ENCODE data around the gene B2M.
"Not testable (repeated sequence)": the region's sequence is repeated elsewhere in the genome, so short reads cannot be mapped to it uniquely, and the experiment has no call there.

B2M gene

DNA sequence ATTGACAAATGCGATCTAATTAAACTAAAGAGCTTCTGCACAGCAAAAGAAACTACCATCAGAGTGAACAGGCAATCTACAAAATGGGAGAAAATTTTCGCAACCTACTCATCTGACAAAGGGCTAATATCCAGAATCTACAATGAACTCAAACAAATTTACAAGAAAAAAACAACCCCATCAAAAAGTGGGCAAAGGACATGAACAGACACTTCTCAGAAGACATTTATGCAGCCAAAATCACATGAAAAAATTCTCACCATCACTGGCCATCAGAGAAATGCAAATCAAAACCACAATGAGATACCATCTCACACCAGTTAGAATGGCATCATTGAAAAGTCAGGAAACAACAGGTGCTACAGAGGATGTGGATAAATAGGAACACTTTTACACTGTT, 32.1 kb downstream of the B2M start:
- not testable (repeated sequence) for H3K4me3 ChIP-seq (ENCODE audit: low read length); DNase-seq (ENCODE audit: low read depth, low spot score)

DNA sequence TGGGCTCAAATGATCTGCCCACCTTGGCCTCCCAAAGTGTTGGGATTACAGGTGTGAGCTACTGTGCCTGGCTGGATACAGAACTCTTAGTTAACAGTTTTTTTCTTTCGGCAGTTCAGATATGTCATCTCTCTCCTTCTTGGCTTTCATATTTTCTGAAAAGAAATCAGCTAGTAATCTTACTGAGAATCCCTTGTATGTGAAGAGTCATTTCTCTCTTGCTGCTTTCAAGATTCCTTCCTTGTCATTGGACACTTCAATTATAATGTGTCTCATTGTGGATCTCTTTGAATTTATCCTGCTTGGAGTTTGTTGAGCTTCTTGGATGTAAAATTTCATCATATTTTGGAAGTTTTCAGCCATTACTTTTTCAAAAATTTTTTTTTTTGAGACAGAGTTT, 42.0 kb downstream of the B2M start:
- DNase-seq (ENCODE audit: low read depth, low spot score): no peak
- H3K4me3 ChIP-seq (ENCODE audit: low read length): no peak overlapping the region

- no peak for DNase-seq (ENCODE audit: low read depth, low spot score)
- H3K4me3 ChIP-seq (ENCODE audit: low read length): no peak overlapping the region
Observed at GRCh38 chr15:44763187-44763586, 51.9 kb downstream of the B2M start.

GRCh38 chr15:44763848-44764247, 52.5 kb downstream of the B2M start:
- no peak overlapping the region for H3K4me3 ChIP-seq (ENCODE audit: low read length)
- DNase-seq (ENCODE audit: low read depth, low spot score): no peak

GRCh38 chr15:44765036-44765435, 53.7 kb downstream of the B2M start:
- DNase-seq (ENCODE audit: low read depth, low spot score): no peak
- H3K4me3 ChIP-seq (ENCODE audit: low read length): no peak overlapping the region

Measured in Jurkat, Clone E6-1 (cell line).